Iris pigment epithelial cell (primary cell): ENCODE data around the gene SH3PXD2B.
A peak's percentile ranks its signal among the peaks of the same experiment; 100 is the strongest.

Source experiments
- DNase-seq: peaks from one replicate; pipeline ENCODE4 v3.0.0-alpha.2; 2011; ENCODE audit warnings: low read depth

SH3PXD2B gene

DNA sequence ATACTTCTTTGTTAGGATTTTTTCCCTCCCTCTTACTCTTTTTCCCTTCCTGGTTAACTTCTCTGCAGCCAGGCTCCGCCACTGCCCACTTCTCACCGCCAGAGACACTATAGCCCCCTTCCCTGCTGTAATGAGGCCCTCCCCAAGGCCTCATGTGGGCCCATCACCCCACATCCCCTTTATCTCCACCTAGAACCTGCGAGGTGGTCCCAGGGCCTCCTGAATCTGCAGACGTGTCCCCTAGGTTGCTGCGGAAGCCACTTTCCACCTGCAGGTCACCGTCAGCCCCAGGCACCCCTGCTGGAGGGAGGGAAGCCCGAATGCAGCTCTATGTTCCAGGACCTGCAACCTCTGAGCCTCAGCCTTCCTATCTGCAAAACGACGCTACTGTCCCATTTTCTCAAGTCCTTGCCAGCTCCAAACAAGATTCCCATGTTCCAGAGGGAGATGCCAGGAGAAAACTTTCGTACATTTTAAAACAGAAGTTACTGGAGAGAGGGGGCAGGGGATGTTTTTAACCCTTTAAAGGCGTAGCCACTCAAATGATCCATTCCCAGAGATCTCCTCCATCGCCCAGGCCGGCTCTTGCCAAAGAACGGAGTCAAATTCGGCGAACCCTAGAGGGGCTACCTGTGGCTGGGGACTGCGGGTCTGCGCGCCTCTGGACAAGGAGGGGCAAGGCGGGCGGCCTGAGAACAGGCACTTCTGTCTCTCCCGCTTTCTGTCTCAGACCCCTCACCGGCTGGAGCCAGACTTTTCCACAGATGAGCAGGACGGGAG lies 929 bp downstream of the SH3PXD2B start:
- DNase-seq, result peak; percentile 76

DNA sequence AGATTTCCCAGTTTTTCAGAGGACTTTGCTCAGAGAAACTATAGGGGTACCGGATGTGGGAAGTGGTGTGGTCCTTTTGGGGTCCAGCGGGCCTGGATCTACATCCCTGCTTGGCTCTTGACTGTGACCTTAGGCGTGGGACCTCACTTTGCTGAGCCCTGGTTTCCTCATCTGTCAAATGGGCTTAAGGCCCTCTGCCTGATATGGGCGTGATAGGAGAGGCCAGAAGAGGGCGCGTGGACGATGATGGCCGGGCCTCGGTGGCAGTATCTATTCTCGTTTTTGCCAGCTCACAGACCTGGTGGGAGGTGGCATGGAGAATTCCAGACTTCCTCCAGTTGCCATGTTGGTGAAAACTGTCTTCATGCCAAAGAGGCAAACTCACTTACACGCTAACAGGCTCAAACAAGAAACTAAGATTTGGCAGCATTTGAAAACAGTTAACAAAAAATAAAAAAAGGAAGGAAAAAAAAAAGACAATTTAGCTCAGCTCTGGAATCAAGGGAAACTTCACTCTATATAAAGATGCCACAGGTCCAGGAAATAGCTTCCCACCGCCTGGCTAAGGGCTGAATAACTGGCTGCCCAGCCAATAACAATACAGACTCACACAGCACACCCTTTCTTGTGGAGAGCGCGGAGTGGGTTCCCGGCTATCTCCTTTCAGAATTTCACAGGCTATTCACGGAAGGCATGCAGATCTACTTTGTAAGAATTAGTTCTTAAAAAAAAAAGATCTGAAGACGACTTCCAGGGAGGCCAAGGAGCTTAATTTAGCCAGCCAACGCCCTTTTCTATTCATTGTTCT lies 1.7 kb downstream of the SH3PXD2B start:
- DNase-seq, result peak; percentile 79

DNA sequence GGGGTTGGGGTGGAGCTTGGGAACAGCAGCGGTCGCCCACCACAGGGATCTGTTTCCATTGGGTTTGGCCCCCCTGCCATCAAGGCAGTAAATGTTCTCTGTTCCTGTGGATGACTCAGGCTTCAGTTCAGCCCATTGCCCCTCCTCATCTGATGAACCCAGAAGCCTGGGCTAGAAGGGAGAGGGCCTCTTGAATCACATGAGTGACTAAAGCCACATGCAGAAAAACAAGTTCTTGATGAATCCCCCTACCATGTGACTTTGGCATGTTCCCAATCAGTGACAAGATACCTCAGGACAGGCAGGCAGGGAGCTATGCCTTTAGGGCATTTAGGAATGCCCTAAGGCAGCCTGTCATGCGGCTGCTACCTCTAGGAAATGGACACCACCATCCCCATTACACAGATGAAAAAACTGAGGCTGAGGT lies 2.5 kb downstream of the SH3PXD2B start:
- peak; percentile 90 for DNase-seq

DNA sequence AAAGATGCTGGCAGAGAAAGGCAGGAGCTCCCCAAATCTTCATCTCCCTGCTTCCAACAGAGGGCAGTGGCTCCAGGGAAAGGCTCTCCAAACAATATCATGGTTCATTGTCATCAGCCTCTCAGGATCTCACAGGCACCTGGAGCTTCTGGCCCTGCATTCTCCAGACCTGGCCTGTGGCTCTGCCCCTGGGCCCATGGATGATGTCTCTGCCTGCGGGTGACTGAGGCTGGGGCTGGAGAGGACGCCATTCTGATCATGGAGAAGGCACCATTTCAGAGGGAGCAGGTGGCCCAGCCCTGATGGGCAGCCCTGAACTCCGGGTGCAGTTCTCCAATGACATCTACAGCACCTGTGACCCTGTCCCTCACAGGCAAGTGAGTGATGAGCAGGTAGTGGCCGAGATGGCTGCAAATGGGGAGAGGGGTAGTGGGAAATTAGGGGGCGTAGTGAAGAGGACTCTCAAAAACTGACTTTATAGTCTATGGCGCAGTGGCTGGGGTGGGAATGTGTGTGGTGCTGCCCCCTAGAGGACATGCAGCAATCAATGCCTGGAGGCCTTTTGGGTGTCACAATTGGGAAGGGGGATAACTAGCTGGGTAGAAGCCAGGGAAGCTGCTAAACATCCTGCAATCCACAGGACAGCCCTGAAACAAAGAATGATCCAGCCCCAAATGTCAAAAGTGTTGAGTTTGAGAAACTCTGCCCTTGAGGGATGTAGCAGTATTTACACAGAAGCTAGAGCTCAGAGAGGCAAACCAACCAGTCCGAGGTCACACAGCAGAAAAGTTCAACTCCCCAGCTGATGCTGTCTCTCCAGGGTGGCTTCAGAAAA lies 3.2 kb downstream of the SH3PXD2B start:
- DNase-seq, result peak; percentile 45

DNA sequence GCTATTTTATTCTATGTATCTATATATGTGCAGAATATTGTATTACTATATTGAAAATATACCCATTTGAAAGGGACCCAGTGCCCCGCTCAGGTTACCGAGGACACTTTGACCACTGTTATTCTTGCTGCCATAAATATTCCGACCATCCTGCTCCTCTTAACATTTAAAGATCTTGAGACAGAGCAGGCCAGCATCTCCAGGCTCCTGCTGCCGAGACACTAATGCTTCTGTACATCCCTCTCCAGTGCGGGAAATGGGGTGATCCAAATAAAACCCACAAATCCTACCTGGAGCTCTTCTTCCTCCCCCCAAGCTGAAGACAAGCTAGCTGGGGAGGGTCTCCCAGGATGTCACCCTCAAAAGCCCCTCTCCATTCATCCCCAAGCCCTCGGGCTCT lies 3.9 kb downstream of the SH3PXD2B start:
- no peak for DNase-seq

DNA sequence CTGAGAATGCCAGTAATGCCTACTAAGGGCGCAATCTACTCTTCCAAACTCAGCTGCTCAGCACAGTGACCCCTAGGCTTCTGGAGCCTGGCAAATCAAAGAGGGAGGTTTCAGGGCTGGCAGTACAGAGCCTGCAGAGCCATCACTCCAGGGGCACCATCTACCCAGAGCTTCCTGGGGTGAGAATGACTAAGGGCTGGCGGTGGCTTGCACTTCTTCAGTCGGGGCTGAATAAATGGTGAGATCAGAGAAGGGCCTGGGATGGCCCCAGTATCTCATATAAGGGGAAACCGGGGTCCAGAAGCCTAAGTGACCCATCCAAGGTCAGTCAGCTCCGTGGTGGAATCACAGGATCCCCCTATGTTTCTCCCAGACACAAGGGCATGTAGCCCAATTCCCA lies 5.3 kb downstream of the SH3PXD2B start:
- DNase-seq, result no peak

DNA sequence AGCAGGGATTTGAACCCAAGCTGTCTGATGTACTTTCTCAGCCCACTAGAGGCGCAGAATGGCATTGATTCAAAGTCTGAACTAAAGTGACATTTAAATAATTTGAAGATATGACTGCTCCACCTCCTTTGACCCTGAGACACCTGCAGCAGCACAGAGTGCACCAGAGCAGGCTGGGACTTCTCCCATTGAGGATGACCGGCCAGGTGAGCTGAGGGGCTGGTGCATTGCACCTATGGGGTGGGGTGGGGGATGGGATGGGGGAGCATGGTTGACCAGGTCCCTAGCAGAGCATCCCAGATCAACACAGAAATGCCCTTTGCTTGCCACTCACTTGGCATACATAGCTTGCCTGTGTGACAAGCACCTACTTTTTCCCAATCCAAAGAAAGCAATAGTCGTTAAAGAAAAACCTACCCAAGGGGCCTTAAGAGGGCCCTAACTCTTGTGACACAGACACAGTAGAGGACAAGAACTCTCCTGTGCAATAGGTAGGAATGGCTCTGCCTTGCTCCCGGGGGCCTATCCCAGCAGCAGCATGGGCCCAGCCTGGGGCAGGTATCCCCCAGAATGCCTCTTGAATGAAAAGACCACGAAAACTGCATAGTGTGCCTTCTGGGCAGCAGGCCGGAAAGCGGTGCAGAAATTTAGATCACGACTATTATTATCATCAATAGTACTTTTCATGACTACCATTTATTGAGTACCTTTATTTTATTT lies 6.5 kb downstream of the SH3PXD2B start:
- no peak for DNase-seq

DNA sequence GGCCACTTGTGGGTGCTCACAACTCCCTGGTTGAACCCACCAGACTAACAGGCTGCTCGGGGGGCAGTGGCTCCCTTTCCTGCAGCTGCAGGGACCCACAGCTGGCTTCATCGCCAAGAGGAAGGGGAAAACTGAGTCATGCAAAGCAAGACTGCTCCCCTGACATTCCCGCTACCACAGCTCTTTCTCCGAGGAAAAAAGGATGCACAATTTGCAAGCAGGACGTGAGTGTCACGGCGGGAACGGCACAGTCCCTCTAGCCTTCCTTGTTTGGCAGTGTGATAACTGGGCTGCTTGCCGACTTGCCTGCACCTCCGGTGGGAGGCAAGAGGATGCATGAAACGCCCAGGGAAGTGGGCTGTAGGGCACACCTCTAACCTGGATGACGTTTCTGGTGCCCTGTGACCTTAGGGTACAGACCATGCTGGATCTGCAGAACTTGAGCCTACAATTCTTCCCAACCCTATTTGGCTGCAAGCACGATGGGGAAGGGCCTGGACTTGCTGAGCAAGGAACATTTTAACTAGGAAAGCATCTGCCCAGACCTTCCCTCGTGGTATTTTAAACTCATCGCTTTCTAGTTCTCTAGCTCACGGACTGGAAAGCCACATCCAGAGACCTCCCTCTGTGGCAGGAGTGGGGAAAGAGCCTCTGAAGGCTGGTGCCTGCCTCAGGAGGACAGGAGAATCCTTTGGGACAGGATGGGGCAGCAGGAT lies 7.8 kb downstream of the SH3PXD2B start:
- DNase-seq, result no peak

DNA sequence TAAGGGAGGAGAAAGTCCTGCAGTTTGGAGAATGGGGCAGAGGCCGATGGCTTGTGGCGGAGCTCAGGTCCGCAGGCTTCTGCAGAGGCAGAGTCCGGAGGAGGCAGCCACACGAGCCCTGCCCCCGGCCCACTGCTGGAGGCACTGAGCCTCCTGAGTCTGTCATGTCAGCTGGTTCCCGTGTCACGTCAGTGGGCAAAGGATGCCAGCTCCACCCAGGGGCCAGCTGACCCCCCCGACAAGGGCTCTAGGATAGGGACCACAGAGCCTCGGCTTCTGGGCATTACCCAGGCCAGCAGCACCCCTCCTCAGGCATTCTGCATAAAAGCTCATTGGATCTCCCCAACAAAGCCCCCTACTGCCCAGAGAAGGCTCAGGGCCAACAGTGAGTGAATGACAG lies 8.5 kb downstream of the SH3PXD2B start:
- DNase-seq, result no peak

DNA sequence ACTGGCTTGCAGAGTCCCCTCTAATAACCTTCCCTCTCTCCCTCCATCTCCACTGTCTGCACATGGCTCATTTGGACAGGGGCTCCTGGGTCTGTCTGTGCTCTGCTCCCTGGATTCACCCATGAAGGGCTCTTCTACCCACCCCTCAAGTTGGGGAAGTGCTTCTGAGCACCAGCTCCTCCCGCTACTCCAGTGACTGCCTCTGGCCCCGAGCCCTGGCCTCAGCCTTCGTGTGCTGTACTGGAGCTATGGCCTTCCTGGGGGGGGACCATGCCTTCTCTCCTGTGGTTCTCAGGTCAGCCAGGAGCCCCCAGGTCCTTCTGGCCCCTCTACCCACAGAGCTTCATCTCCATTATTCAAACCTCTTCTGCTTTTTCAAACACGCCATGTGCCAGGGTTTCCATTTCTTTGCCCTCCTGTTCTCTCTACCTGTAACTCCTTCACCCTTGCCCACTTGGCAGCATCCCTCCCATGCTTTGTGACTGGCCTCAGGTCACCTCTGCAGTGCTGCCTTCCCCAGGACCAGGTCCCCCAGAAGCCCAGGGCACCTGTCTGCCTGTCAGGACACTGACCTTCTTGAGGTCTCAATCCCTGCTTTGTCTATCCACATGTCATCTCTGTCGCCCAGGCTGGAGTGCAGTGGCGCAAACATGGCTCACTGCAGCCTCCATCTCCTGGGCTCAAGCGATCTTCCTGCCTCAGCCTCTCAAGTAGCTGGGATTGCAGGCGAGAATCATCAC lies 9.5 kb downstream of the SH3PXD2B start:
- DNase-seq, result no peak

DNA sequence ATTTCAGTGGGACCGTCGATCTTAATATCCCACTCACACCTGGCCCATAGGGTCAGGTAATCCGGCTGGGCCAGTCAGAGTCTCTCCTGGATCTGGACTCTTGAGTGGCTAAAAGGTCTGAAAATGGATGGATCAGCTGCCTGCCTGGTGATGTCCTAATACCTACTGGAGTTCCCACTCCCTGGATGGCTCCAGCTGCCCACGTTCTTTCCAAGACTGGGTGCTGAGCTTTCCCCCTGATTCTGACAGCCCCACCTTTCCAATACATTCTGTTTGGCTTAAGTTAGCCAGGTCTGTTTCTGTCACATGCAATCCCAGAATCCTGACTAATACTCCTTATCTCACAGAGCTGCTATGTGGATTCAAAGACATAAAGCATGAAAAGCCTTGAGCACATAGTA lies 10.2 kb downstream of the SH3PXD2B start:
- DNase-seq, result peak; percentile 74

DNA sequence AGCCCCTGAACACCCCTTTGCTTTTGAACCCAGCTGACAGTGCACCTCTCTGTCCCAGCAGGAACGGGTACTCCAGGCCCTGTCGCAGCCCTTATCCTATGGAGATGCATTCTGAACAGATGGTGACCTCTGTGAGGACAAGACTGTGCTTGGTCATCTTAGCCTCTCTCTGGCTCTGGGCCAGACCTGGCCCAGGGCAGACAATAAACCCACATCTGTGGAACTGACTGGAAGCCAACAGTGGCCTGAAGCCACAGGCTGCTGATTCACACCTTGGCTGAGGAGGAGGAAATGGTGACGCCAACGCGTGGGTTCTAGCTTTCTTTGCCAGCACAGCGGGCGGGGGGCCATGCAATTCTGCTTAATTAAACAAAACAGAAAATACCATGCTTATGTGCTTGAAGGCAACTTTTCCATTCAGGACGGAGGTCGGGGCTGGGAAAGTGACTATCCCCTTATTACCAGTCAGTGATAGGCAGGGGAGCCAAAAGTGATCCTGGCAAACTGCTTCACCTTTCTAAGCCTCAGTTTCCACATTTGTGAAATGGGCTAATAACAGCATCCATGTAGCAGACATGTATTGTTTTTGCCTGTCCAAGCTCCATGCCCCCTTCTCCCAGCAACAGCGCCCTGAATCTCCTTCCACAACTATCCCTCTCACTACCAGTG lies 10.8 kb downstream of the SH3PXD2B start:
- peak; percentile 97 for DNase-seq

DNA sequence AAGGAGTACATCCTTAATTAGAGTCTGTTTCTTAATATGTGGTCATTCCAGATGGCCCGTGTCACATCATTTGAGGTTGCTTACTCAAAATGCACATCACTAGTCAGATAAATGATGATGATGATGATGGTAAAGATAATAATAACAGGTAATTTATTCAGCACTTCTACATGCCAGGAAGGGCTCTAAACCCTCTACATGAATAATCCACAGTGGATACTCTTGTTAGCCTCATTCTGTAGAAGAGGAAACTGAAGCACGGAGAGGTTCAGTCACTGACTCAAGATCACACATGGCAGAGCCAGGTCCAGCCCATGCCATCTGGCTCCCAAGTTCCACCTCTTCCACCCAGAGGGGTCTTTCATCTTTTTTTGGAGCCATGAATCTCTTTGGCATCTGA lies 11.7 kb downstream of the SH3PXD2B start:
- DNase-seq, result no peak

DNA sequence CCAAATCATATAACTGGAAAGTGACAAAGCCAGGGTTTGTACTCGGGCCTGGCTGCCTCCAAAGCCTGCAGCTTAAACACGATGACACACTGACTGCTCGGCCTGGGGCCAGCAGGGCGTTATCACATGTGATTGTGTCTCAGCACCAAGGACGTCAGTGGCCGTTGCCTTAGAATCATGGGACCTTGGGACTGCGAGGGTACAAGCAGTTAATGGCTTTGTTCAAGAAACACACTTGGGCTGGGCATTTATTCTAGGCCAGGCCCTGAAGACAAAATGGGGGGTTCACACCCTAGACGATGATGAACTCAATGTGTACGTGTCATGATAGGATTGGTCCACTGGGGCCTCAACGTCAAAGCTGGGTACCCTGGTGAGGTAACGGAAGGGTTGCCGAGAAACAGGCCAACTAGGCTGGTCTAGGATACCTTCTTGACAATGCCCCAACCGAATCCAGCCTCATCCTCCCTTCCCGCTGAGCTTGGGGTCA lies 13.0 kb downstream of the SH3PXD2B start:
- DNase-seq, result no peak

DNA sequence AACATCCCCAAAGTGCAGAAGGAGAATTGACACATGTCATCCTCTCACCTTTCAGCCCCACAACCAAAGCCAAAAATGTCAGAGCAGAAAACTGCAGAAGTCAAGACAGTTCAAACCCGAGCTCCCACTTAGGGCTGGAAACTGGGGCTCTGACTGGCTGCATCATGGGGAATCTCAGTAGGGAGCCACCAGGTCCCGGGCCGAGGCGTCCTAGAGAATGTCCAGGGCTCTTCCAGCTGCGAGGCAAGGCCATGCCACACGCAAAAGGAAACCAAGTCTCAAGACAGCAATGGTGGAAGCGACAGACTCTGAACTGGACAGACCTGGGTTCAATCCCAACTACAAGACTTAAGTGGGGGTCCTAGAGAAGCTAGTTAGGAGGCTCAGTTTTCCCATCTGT lies 13.8 kb downstream of the SH3PXD2B start:
- no peak for DNase-seq

DNA sequence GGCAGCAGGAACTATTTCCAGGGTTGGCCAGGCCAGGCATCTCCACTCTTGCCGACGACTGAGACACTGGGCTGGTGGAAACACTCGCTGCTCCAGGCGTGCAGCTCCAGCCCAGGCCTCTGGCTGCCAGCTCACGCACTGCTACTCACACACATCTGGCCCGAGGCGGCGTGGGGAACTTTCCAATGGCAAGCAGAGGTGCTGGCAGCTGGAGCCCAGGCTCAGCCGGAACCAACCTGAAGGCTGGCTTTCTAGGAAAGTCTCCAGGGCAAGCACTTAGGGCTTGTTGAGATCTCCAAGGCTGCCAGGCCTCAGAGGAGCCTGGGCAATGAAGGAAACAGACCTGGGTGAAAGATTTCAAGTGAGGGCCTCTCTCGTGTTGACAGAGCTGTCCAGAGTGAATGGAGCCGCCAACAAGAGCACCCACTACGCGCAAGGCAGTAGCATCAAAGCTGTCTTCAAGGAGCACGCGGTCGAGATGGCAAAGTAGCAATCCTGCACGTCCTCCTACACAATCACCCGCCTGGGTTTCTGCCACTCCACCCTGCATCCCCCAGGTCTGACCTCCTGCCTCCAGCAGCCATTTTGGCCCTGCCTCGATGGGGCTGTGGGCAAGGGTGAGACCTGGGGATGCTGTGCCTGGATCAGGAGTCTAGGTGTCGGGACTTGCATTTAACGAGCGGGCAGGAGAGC lies 14.4 kb downstream of the SH3PXD2B start:
- DNase-seq, result no peak

DNA sequence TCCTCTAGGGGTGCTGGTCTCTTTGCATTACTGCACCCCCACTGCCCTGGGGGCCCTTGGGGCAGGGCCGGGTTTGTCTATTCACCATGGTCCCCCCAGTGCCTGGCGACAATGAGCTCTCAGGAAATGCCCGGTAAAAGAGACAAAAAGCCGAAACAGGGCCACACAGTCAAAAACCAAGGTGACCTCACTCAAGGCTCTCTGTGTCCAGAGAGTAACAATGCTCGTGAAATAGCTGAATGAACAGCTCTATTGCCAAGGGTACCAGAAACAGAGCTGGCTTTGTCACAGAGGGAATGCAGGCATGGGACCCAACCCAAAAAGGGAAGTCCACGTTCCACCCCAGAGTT lies 16.0 kb downstream of the SH3PXD2B start:
- no peak for DNase-seq

DNA sequence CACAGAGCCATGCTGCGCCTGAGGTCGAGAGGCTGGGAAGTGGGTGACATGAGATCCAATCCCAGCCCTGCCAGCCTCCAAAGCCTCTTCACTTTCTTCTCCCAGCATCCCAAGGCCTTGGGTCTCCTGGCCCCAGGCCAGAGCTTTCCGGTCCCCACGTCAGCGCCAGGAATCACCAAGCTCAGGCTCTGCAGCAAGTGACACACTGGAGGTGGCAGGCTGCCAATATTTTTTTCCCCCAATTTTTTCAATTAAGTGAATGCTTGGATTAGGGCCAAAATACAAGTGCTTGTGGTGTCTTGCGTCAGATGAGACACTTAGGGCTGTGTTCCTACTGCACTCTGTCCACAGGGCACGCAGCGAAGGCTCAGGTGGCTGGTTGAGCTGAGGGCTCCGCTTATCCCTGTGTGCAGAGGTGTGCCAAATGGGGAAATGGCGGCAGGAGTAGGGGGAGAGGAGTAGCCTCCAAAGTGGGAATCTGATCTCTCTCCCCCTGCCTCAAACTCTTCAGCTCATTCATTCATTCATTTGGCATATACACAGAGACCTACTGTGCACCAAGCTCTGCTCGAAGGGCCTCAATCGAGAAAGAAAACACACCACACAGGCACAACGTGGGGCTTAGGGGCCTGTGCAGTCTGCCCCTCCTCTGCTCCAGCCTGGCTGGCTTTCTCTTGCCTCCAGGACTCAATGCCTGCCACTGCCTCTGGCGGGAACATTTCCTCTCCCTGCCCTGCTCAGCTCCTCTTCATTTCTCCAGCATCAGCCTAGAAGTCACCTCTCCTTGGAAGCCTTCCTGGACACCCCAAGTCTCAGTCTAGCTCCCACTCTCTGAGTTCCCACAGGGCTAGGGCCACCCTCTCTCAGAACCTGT lies 16.6 kb downstream of the SH3PXD2B start:
- peak; percentile 90 for DNase-seq
